HAP-1 (cell line): ENCODE results near the gene LRCH3.
"Not testable (repeated sequence)": the region's sequence is repeated elsewhere in the genome, so short reads cannot be mapped to it uniquely, and the experiment has no call there.

Source experiments
- DNase-seq, 2 experiments: peaks; one replicate each; pipeline ENCODE4 v3.0.0-alpha.2; 2016 to 2020; ENCODE audit warnings: low spot score in 2 of 2
- H3K27me3 ChIP-seq: fragments of 250-450 bp; sonication (Bioruptor Pico); 2 replicates; pipeline ENCODE4 v1.5.1; 2020; ENCODE audit warnings: low read depth, mild to moderate bottlenecking, moderate library complexity
- H3K36me3 ChIP-seq: fragments of 250-450 bp; sonication (Bioruptor Pico); replicated peaks from 2 replicates; pipeline ENCODE4 v1.5.1; 2020; ENCODE audit warnings: mild to moderate bottlenecking
- H3K4me1 ChIP-seq: fragments of 250-450 bp; sonication (Bioruptor Pico); 2 replicates; pipeline ENCODE4 v1.5.1; 2020; ENCODE audit warnings: mild to moderate bottlenecking
- H3K4me3 ChIP-seq: fragments of 250-450 bp; sonication (Bioruptor Pico); 2 replicates; pipeline ENCODE4 v1.5.1; 2020; ENCODE audit warnings: mild to moderate bottlenecking, moderate library complexity
- H3K9me3 ChIP-seq: fragments of 250-450 bp; sonication (Bioruptor Pico); 2 replicates; pipeline ENCODE4 v1.5.1; 2020; ENCODE audit warnings: mild to moderate bottlenecking, moderate library complexity
- in situ Hi-C: fragments of 300-500 bp; cut with MboI; formaldehyde crosslinking; loops from 3 replicates; pipeline ENCODE4 v1.14.3; 2020; ENCODE audit warnings: low sequenced_read_pairs, inconsistent platforms, mixed read lengths

Gene LRCH3

GRCh38 chr3:197890693-197891092, 99.6 kb downstream of the LRCH3 start:
- Histone ChIP-seq H3K4me1 (no peaks in the 10 kb centered on the region), H3K27me3 (no peaks in the 10 kb centered on the region), H3K36me3 (no peaks in the 10 kb centered on the region), H3K4me3 (no peak overlapping the region), H3K9me3 (no peaks in the 10 kb centered on the region)
- in situ Hi-C loops, result no loop called here
- DNase-seq, result no peak

DNA sequence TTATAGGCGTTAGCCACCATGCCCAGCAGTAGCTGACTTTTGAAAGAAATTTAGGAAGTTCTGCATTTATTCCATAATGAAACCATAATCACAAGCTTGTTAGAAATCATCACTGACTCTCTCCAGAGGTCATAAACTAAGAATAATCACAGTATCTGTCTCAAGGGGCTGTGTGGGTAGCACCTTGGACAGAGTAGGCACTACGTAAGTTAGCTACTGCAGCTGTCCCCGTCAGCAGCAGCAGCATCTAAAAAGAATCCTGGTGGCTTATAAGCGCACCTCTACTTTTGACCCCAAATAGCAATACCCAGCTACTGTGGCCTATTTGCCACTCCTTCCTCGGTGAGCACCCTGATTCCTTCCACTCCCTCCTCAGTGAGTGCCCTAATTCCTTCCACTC, 101.1 kb downstream of the LRCH3 start:
- Histone ChIP-seq H3K9me3 (no peaks in the 10 kb centered on the region), H3K4me1 (no peaks in the 10 kb centered on the region), H3K4me3 (no peak overlapping the region), H3K36me3 (no peaks in the 10 kb centered on the region), H3K27me3 (no peaks in the 10 kb centered on the region)
- in situ Hi-C loops, result no loop called here
- no peak for DNase-seq

- Histone ChIP-seq H3K4me1 (no peaks in the 10 kb centered on the region), H3K9me3 (no peaks in the 10 kb centered on the region), H3K27me3 (no peaks in the 10 kb centered on the region), H3K36me3 (no peaks in the 10 kb centered on the region), H3K4me3 (no peak overlapping the region)
- in situ Hi-C loops, result no loop called here
- no peak for DNase-seq
Measured at GRCh38 chr3:197896421-197896820, 105.4 kb downstream of the LRCH3 start.

DNA sequence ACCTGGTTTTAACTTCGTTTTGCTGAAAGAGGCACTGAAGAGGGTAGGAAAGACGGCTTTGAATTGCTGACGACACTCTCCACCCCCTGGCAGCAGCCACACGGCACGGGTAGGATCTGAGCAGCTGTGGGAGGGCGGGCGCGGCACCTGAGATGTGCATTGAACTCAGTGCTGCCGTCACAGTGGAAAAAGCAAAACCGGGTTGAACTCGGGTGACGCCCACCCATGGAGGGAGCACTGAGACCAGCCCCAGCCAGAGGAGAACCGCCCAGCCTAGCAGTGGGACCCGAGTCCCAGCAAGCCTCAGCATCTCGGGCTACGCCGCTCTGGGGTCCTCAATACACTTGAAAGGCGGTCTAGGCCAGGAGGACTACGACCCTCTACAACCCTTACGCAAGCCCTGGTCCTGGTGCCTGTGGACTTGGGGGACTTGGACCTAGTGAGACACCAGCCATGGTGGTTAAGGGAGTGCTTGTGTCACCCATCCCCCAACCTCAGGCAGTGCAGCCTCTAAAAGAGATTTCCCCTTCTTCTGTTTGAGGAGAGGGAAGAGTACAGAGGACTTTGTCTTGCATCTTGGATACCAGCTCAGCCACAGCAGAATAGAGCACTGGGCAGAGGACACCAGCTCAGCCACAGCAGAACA, 108.9 kb downstream of the LRCH3 start:
- Histone ChIP-seq H3K36me3 (no peaks in the 10 kb centered on the region), H3K9me3 (0 out of 2 replicates have a peak, but pooled peaks cover 3% of the 10 kb centered on the region), H3K27me3 (no peaks in the 10 kb centered on the region), H3K4me3 (no peak overlapping the region), H3K4me1 (no peaks in the 10 kb centered on the region)
- no peak for DNase-seq
- in situ Hi-C loops, result no loop called here

DNA sequence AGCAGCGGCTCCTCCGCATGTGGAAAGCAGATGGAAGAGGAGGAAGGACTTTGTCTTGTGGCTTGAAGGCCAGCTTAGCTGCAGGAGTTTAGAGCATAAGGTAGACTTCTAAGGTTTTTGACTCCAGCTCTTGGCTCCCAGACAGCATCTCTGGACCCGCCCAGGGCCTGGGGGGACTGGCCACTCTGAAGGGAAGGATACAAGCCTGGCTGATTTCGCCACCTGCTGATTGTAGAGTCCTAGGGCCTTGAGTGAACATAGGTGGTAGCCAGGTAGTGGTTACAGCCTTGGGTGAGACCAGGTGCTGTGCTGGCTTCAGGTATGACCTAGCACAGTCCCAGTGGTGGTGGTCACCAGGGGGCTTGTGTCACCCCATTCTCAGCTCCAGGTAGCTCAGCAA, 110.6 kb downstream of the LRCH3 start:
- Histone ChIP-seq H3K4me3 (no peak overlapping the region), H3K4me1 (no peaks in the 10 kb centered on the region), H3K27me3 (no peaks in the 10 kb centered on the region), H3K9me3 (0 out of 2 replicates have a peak, but pooled peaks cover 3% of the 10 kb centered on the region), H3K36me3 (no peaks in the 10 kb centered on the region)
- in situ Hi-C loops, result no loop called here
- no peak for DNase-seq

- Histone ChIP-seq H3K36me3 (no peaks in the 10 kb centered on the region), H3K9me3 (0 out of 2 replicates have a peak, but pooled peaks cover 3% of the 10 kb centered on the region), H3K27me3 (no peaks in the 10 kb centered on the region), H3K4me1 (no peaks in the 10 kb centered on the region), H3K4me3 (no peak overlapping the region)
- DNase-seq, result peak; percentile 81 to 93
- in situ Hi-C loops, result no loop called here
Measured at GRCh38 chr3:197906023-197906849, 115.2 kb downstream of the LRCH3 start.

GRCh38 chr3:197906850-197907187, 115.8 kb downstream of the LRCH3 start:
- H3K27me3 ChIP-seq, result no peaks in the 10 kb centered on the region
- H3K36me3 ChIP-seq, result no peaks in the 10 kb centered on the region
- in situ Hi-C loops, result no loop called here
- no peak for DNase-seq
- H3K4me3 ChIP-seq, result no peak overlapping the region
- H3K9me3 ChIP-seq, result 0 out of 2 replicates have a peak, but pooled peaks cover 3% of the 10 kb centered on the region
- no peaks in the 10 kb centered on the region for H3K4me1 ChIP-seq

DNA sequence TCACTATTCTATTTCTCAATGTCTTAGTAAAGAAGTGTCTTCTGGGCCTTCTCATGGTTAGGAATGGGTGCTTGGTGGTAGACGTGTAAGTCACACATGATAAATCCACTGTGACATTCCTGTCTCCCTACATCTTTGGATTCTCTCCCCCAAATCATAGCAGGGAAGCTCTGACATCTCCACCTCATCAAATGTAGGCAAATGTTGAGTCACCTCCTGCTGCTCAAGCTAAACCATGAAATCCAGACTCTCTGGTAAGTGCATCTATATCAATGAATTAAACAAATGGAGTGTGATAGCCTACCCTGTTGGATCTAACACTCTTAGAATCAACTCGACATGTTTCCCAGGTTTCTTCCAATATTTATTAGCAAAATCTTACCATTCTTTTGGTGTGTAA, 116.1 kb downstream of the LRCH3 start:
- in situ Hi-C loops, result no loop called here
- H3K9me3 ChIP-seq, result 0 out of 2 replicates have a peak, but pooled peaks cover 3% of the 10 kb centered on the region

GRCh38 chr3:197908550-197908949, 117.5 kb downstream of the LRCH3 start:
- H3K9me3 ChIP-seq, in situ Hi-C loops, H3K4me3 ChIP-seq, H3K4me1 ChIP-seq, H3K36me3 ChIP-seq, H3K27me3 ChIP-seq, DNase-seq: not testable (repeated sequence)

More for the DNA sequence above, 116.1 kb downstream of the LRCH3 start:
- H3K36me3 ChIP-seq, result no peaks in the 10 kb centered on the region
- H3K4me1 ChIP-seq, result no peaks in the 10 kb centered on the region
- DNase-seq, result no peak
- H3K27me3 ChIP-seq, result no peaks in the 10 kb centered on the region
- no peak overlapping the region for H3K4me3 ChIP-seq

- no peak for DNase-seq
- H3K27me3 ChIP-seq, result no peaks in the 10 kb centered on the region
- in situ Hi-C loops, result no loop called here
- H3K36me3 ChIP-seq, result no peaks in the 10 kb centered on the region
- no peak overlapping the region for H3K4me3 ChIP-seq
- H3K9me3 ChIP-seq, result no peaks in the 10 kb centered on the region
- no peaks in the 10 kb centered on the region for H3K4me1 ChIP-seq
Measured at GRCh38 chr3:197908957-197909701, 118.1 kb downstream of the LRCH3 start.

GRCh38 chr3:197912741-197913476, 121.9 kb downstream of the LRCH3 start:
- Histone ChIP-seq H3K36me3 (no peaks in the 10 kb centered on the region), H3K27me3 (no peaks in the 10 kb centered on the region), H3K4me3 (no peak overlapping the region), H3K4me1 (no peaks in the 10 kb centered on the region), H3K9me3 (no peaks in the 10 kb centered on the region)
- in situ Hi-C loops, result no loop called here
- DNase-seq, result no peak

GRCh38 chr3:197913641-197914380, 122.8 kb downstream of the LRCH3 start:
- H3K9me3 ChIP-seq, result no peaks in the 10 kb centered on the region

More at GRCh38 chr3:197913641-197914380, 122.8 kb downstream of the LRCH3 start:
- no peak overlapping the region for H3K4me3 ChIP-seq
- no peaks in the 10 kb centered on the region for H3K4me1 ChIP-seq
- no peaks in the 10 kb centered on the region for H3K36me3 ChIP-seq
- H3K27me3 ChIP-seq, result no peaks in the 10 kb centered on the region
- no peak for DNase-seq
- in situ Hi-C loops, result no loop called here
